Activated T-cell treated with anti-CD3 and anti-CD28 coated beads for 4 hours (primary cell): ENCODE results near the gene CYB5B.

ENCODE experiments used
- DNase-seq: peaks from one replicate; pipeline ENCODE4 v3.0.0-alpha.2; 2020

Gene CYB5B

GRCh38 chr16:69448470-69449193, 24.2 kb downstream of the CYB5B start:
- DNase-seq, result no peak

- DNase-seq, result no peak
Observed at GRCh38 chr16:69451166-69451565, 26.7 kb downstream of the CYB5B start.

- no peak for DNase-seq
Observed at GRCh38 chr16:69453936-69454335, 29.5 kb downstream of the CYB5B start.

- no peak for DNase-seq
Observed at GRCh38 chr16:69463876-69464275, 39.5 kb downstream of the CYB5B start.

GRCh38 chr16:69465083-69465721, 40.8 kb downstream of the CYB5B start:
- no peak for DNase-seq

- DNase-seq, result no peak
Observed at GRCh38 chr16:69465881-69466280, 41.5 kb downstream of the CYB5B start.

GRCh38 chr16:69466547-69466946, 42.1 kb downstream of the CYB5B start:
- no peak for DNase-seq

GRCh38 chr16:69467080-69467479, 42.7 kb downstream of the CYB5B start:
- no peak for DNase-seq

GRCh38 chr16:69467531-69468204, 43.2 kb downstream of the CYB5B start:
- no peak for DNase-seq

GRCh38 chr16:69469807-69470561, 45.6 kb downstream of the CYB5B start:
- no peak for DNase-seq

GRCh38 chr16:69471121-69471520, 46.7 kb downstream of the CYB5B start:
- DNase-seq, result no peak

GRCh38 chr16:69474408-69474807, 50.0 kb downstream of the CYB5B start:
- no peak for DNase-seq

GRCh38 chr16:69476920-69477443, 52.6 kb downstream of the CYB5B start:
- DNase-seq, result no peak

GRCh38 chr16:69477546-69477945, 53.1 kb downstream of the CYB5B start:
- no peak for DNase-seq

- DNase-seq, result no peak
Observed at GRCh38 chr16:69478685-69479084, 54.3 kb downstream of the CYB5B start.

- DNase-seq, result no peak
Observed at GRCh38 chr16:69479775-69480174, 55.4 kb downstream of the CYB5B start.

GRCh38 chr16:69481901-69482341, 57.5 kb downstream of the CYB5B start:
- DNase-seq, result no peak

- DNase-seq, result no peak
Observed at GRCh38 chr16:69482410-69482991, 58.1 kb downstream of the CYB5B start.

GRCh38 chr16:69483611-69484010, 59.2 kb downstream of the CYB5B start:
- no peak for DNase-seq

- DNase-seq, result no peak
Observed at GRCh38 chr16:69485361-69485760, 60.9 kb downstream of the CYB5B start.

- no peak for DNase-seq
Observed at GRCh38 chr16:69485816-69486215, 61.4 kb downstream of the CYB5B start.

GRCh38 chr16:69486272-69486671, 61.9 kb downstream of the CYB5B start:
- no peak for DNase-seq

GRCh38 chr16:69486724-69487123, 62.3 kb downstream of the CYB5B start:
- no peak for DNase-seq
